HCT116 (cell line): ENCODE data around the gene DGKE.

ENCODE experiments used
- CBX3 ChIP-seq: IDR thresholded peaks from 2 replicates; pipeline ENCODE4 v1.6.1; 2012; ENCODE audit warnings: low read depth
- CEBPB ChIP-seq: IDR thresholded peaks from 2 replicates; pipeline ENCODE4 v1.6.1; 2012; ENCODE audit warnings: low read depth
- ELF1 ChIP-seq: IDR thresholded peaks from 2 replicates; pipeline ENCODE4 v1.6.1; 2012; ENCODE audit warnings: low read depth, borderline replicate concordance
- EZH2 ChIP-seq: fragments of 200-600 bp; sonication (generic); IDR thresholded peaks from 2 replicates; pipeline ENCODE4 v1.6.1; 2017; ENCODE audit warnings: antibody characterized with exemption, mixed run types
- EZH2phosphoT487 ChIP-seq: fragments of 200-600 bp; IDR thresholded peaks from 2 replicates; pipeline ENCODE4 v1.6.1; 2018; ENCODE audit warnings: antibody characterized with exemption, borderline replicate concordance
- POLR2A ChIP-seq: IDR thresholded peaks from 2 replicates; pipeline ENCODE4 v1.7.0; 2011; ENCODE audit warnings: borderline replicate concordance; ENCODE audit not compliant: insufficient read depth, insufficient read length; ENCODE audit errors: extremely low read depth
- POLR2AphosphoS5 ChIP-seq: IDR thresholded peaks from 2 replicates; pipeline ENCODE4 v1.6.1; 2011; ENCODE audit warnings: mild to moderate bottlenecking, low read depth, low read length, moderate library complexity
- RAD21 ChIP-seq: IDR thresholded peaks from 2 replicates; pipeline ENCODE4 v1.6.1; 2012; ENCODE audit warnings: low read depth, mild to moderate bottlenecking
- ZNF274 ChIP-seq: fragments of 200-500 bp; sonication (Bioruptor generic); IDR thresholded peaks from 2 replicates; pipeline ENCODE4 v1.6.1; 2014; ENCODE audit warnings: mild to moderate bottlenecking, low read depth, low read length, inconsistent platforms
- TF ChIP-seq, protein P1 (sequence below): IDR thresholded peaks from 2 replicates; pipeline ENCODE4 v1.6.1; 2012
- TF ChIP-seq, protein P2 (sequence below), 3 experiments: fragments of 200-600 bp in 1 of 3; sonication (generic) in 1 of 3; IDR thresholded peaks in 2 of 3; conservative IDR thresholded peaks in 1 of 3; 2 replicates each; pipeline ENCODE4 v1.5.1; 2012 to 2017; ENCODE audit warnings: low read depth in 2 of 3, low read length in 2 of 3, antibody characterized with exemption in 1 of 3, borderline replicate concordance in 1 of 3, control low read depth in 1 of 3, mild to moderate bottlenecking in 1 of 3, mixed read lengths in 1 of 3, mixed run types in 1 of 3, moderate library complexity in 1 of 3; ENCODE audit not compliant: insufficient read depth in 1 of 3
- TF ChIP-seq, protein P3 (sequence below): IDR thresholded peaks from 2 replicates; pipeline ENCODE4 v1.6.1; 2011; ENCODE audit warnings: mild to moderate bottlenecking, low read length, moderate library complexity; ENCODE audit not compliant: insufficient replicate concordance; ENCODE audit errors: extremely low read depth

DNA sequence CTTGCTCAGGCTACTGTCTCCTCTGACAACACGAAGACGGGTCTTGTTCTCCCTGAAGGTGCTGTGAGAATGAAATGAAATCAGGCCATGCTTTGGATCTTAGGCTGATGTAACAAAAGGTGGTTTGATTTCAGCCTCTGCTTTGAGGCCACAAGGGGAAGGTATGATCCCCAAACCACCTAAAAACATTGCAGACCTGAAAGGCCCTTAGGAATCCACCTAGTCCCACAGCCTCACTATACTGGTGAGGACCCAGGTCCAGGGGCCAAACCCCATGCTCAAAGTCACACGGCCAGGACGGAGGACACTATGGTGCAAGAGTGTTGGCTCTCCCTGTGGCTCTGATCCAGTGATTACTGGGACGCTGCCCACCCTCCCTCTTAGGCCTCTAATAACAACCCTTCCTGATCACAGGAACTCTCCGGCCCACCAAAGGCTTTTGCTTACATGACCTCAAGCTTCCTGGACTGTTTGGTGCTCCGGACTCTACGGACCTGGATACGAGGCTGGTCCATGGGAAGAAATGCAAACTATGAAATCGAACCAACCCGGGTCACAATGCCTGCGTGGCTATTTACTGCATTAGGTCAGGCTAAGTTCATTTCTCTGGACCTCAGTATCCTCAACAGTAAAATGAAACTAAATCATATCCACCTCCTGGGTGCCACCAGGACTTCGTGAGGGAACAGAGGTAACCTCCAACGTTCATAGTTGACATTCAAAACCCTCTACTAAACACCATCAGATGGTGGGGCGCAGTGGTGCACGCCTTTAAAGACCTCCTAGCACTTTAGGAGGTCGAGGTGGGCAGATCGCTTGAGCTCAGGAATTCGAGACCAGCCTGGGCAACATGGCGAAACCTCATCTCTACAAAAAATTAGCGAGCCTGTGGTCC is 78.4 kb downstream of the DGKE start:
- no peak for TF ChIP-seq EZH2
- TF ChIP-seq, protein P1, sequence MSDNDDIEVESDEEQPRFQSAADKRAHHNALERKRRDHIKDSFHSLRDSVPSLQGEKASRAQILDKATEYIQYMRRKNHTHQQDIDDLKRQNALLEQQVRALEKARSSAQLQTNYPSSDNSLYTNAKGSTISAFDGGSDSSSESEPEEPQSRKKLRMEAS: no peak
- TF ChIP-seq, protein P2, sequence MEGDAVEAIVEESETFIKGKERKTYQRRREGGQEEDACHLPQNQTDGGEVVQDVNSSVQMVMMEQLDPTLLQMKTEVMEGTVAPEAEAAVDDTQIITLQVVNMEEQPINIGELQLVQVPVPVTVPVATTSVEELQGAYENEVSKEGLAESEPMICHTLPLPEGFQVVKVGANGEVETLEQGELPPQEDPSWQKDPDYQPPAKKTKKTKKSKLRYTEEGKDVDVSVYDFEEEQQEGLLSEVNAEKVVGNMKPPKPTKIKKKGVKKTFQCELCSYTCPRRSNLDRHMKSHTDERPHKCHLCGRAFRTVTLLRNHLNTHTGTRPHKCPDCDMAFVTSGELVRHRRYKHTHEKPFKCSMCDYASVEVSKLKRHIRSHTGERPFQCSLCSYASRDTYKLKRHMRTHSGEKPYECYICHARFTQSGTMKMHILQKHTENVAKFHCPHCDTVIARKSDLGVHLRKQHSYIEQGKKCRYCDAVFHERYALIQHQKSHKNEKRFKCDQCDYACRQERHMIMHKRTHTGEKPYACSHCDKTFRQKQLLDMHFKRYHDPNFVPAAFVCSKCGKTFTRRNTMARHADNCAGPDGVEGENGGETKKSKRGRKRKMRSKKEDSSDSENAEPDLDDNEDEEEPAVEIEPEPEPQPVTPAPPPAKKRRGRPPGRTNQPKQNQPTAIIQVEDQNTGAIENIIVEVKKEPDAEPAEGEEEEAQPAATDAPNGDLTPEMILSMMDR (IDR thresholded peaks at IDR 0.05 in 2 of 3, conservative IDR thresholded peaks at IDR 0.05 in 1 of 3; ENCODE audit: borderline replicate concordance in 1 of 3, insufficient read depth in 1 of 3, low read depth in 2 of 3, low read length in 2 of 3): no peak
- no peak for TF ChIP-seq ZNF274
- no peak for TF ChIP-seq POLR2A
- TF ChIP-seq POLR2AphosphoS5: no peak; the same call in 1 of the 2 replicates
- TF ChIP-seq RAD21: no peak
- no peak for TF ChIP-seq CBX3
- TF ChIP-seq ELF1: no peak
- no peak for TF ChIP-seq EZH2phosphoT487
- TF ChIP-seq CEBPB: no peak
- TF ChIP-seq, protein P3, sequence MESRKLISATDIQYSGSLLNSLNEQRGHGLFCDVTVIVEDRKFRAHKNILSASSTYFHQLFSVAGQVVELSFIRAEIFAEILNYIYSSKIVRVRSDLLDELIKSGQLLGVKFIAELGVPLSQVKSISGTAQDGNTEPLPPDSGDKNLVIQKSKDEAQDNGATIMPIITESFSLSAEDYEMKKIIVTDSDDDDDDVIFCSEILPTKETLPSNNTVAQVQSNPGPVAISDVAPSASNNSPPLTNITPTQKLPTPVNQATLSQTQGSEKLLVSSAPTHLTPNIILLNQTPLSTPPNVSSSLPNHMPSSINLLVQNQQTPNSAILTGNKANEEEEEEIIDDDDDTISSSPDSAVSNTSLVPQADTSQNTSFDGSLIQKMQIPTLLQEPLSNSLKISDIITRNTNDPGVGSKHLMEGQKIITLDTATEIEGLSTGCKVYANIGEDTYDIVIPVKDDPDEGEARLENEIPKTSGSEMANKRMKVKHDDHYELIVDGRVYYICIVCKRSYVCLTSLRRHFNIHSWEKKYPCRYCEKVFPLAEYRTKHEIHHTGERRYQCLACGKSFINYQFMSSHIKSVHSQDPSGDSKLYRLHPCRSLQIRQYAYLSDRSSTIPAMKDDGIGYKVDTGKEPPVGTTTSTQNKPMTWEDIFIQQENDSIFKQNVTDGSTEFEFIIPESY: no peak
